Peyer's patch (tissue), 4 donors: ENCODE measurements around the gene GPR107. TPM values are rescaled to one million over a fixed set of nuclear protein-coding genes. Genes with fewer than 3 reads are reported as not detected.

Experiments
- DNase-seq, 3 donors: peaks; one replicate each; pipeline ENCODE4 v3.0.0-alpha.2; 2017 to 2019
- H3K27ac ChIP-seq, 4 donors: fragments of 200-600 bp; sonication (generic); one replicate each; pipeline ENCODE4 v1.5.1; 2016 to 2019
- H3K27me3 ChIP-seq, 2 donors: fragments of 200-600 bp; sonication (generic); one replicate each; pipeline ENCODE4 v1.5.1; 2019
- H3K36me3 ChIP-seq, 3 donors: fragments of 200-600 bp; sonication (generic); one replicate each; pipeline ENCODE4 v1.5.1; 2016 to 2019
- H3K4me1 ChIP-seq, 4 donors: fragments of 200-600 bp; sonication (generic); one replicate each; pipeline ENCODE4 v1.5.1; 2016 to 2019
- H3K4me3 ChIP-seq, 4 donors: fragments of 200-600 bp; sonication (generic); 1 replicate in 3 of 4; 2 replicates in 1 of 4; pipeline ENCODE4 v1.5.1; 2016 to 2019; ENCODE audit warnings: mild to moderate bottlenecking in 1 of 4
- H3K9me3 ChIP-seq, 4 donors: fragments of 200-600 bp; sonication (generic); one replicate each; pipeline ENCODE4 v1.5.1; 2016 to 2019; ENCODE audit warnings: mild to moderate bottlenecking in 1 of 4
- CTCF ChIP-seq, 6 experiments: fragments of 450-650 bp in 4 of 6; fragments of 200-600 bp in 2 of 6; sonication (generic) in 1 of 6; IDR thresholded peaks; one replicate each; pipeline ENCODE4 v1.5.1; 2017 to 2019; ENCODE audit warnings: antibody characterized with exemption in 6 of 6, mild to moderate bottlenecking in 3 of 6, moderate library complexity in 1 of 6
- POLR2A ChIP-seq, 2 donors: fragments of 450-650 bp; IDR thresholded peaks; one replicate each; pipeline ENCODE4 v1.5.1; 2017; ENCODE audit warnings: antibody characterized with exemption in 2 of 2, mild to moderate bottlenecking in 2 of 2, moderate library complexity in 2 of 2
- total RNA-seq, 4 donors: library from RNA; depleted of rRNA; stranded (reverse); fragments of >200 nt; gene quantifications; one replicate each; pipeline ENCODE4 v1.1.0, GENCODE V29; 2016

The GPR107 gene
- total RNA-seq, 4 donors from 2014 or later: 16.6 to 29.0 (median 22.3) TPM

GRCh38 chr9:130137081-130137640 is 83.5 kb downstream of the GPR107 start:
- Histone ChIP-seq H3K27ac (no peak overlapping the region), H3K36me3 (peaks cover 0 to 13% (median 0%) of the 10 kb centered on the region in 3 donors), H3K9me3 (no peaks in the 10 kb centered on the region), H3K4me1 (no peaks in the 10 kb centered on the region), H3K27me3 (no peaks in the 10 kb centered on the region), H3K4me3 (no peak overlapping the region)
- no peak for DNase-seq
- TF ChIP-seq CTCF (IDR thresholded peaks at IDR 0.05): no peak
- TF ChIP-seq POLR2A (IDR thresholded peaks at IDR 0.05): no peak

GRCh38 chr9:130137641-130138081 is 84.0 kb downstream of the GPR107 start:
- no peaks in the 10 kb centered on the region for H3K9me3 ChIP-seq
- H3K27ac ChIP-seq: peak overlapping the region in 2 of 4 donors; percentile 6 to 32
- H3K4me3 ChIP-seq: no peak overlapping the region
- no peak for TF ChIP-seq CTCF (IDR thresholded peaks at IDR 0.05)
- TF ChIP-seq POLR2A (IDR thresholded peaks at IDR 0.05): no peak
- peak in 1 of 3 donors; percentile 9 for DNase-seq
- peaks cover 0 to 13% (median 0%) of the 10 kb centered on the region in 3 donors for H3K36me3 ChIP-seq
- no peaks in the 10 kb centered on the region for H3K4me1 ChIP-seq
- H3K27me3 ChIP-seq: no peaks in the 10 kb centered on the region

GRCh38 chr9:130138171-130138653 is 84.5 kb downstream of the GPR107 start:
- no peaks in the 10 kb centered on the region for H3K27me3 ChIP-seq
- peaks cover 0 to 13% (median 0%) of the 10 kb centered on the region in 3 donors for H3K36me3 ChIP-seq
- H3K4me3 ChIP-seq: no peak overlapping the region
- H3K27ac ChIP-seq: peak overlapping the region in 2 of 4 donors; percentile 32 to 58
- TF ChIP-seq CTCF (IDR thresholded peaks at IDR 0.05) (no peak), POLR2A (IDR thresholded peaks at IDR 0.05) (no peak)
- peak in 1 of 3 donors; percentile 34 for DNase-seq
- H3K9me3 ChIP-seq: no peaks in the 10 kb centered on the region
- no peaks in the 10 kb centered on the region for H3K4me1 ChIP-seq

- H3K27ac ChIP-seq: peak overlapping the region in 2 of 4 donors; percentile 19 to 58
- DNase-seq: no peak
- peaks cover 0 to 13% (median 0%) of the 10 kb centered on the region in 3 donors for H3K36me3 ChIP-seq
- TF ChIP-seq CTCF (IDR thresholded peaks at IDR 0.05) (no peak), POLR2A (IDR thresholded peaks at IDR 0.05) (no peak)
- no peaks in the 10 kb centered on the region for H3K4me1 ChIP-seq
- H3K9me3 ChIP-seq: no peaks in the 10 kb centered on the region
- no peak overlapping the region for H3K4me3 ChIP-seq
- H3K27me3 ChIP-seq: no peaks in the 10 kb centered on the region
Observed at GRCh38 chr9:130138791-130139190, 85.1 kb downstream of the GPR107 start.

GRCh38 chr9:130139251-130139650 is 85.5 kb downstream of the GPR107 start:
- Histone ChIP-seq H3K27me3 (no peaks in the 10 kb centered on the region), H3K9me3 (no peaks in the 10 kb centered on the region), H3K4me1 (peaks cover 0 to 4% (median 0%) of the 10 kb centered on the region in 4 donors), H3K36me3 (peaks cover 0 to 13% (median 0%) of the 10 kb centered on the region in 3 donors), H3K27ac (peak overlapping the region in 2 of 4 donors; percentile 19 to 53), H3K4me3 (no peak overlapping the region)
- TF ChIP-seq POLR2A (IDR thresholded peaks at IDR 0.05): no peak
- TF ChIP-seq CTCF (IDR thresholded peaks at IDR 0.05): no peak
- no peak for DNase-seq
